Measurements from ENCODE around the gene ABRACL. TPM values are rescaled to one million over a fixed set of nuclear protein-coding genes. Genes with fewer than 3 reads are reported as not detected.
"Not testable (repeated sequence)": the region's sequence is repeated elsewhere in the genome, so short reads cannot be mapped to it uniquely, and the experiment has no call there.

ABRACL gene
- total RNA-seq = 30.9 TPM

GRCh38 chr6:139028658-139029469 lies at the start of gene ABRACL:
Gene ABRACL, plus strand, starts transcription at chr6:139028745. Its CDS starts 5,416 bp downstream, at chr6:139034161.
- peak; percentile 67 for DNase-seq (ENCODE audit: low spot score)

- no peak for DNase-seq (ENCODE audit: low spot score)
Measured at GRCh38 chr6:138979365-138979764, 49.2 kb upstream of the ABRACL start.

GRCh38 chr6:138979813-138980668 lies 48.5 kb upstream of the ABRACL start:
- no peak for DNase-seq (ENCODE audit: low spot score)

- no peak for DNase-seq (ENCODE audit: low spot score)
Measured at GRCh38 chr6:138981416-138981815, 47.1 kb upstream of the ABRACL start.

- DNase-seq (ENCODE audit: low spot score) = no peak
Measured at GRCh38 chr6:138986578-138986977, 42.0 kb upstream of the ABRACL start.

- DNase-seq (ENCODE audit: low spot score) = no peak
Measured at GRCh38 chr6:138987080-138987642, 41.4 kb upstream of the ABRACL start.

GRCh38 chr6:138987643-138988468 lies 40.7 kb upstream of the ABRACL start, which contains the start of gene REPS1:
Gene REPS1, minus strand, starts transcription at chr6:138988253. Its CDS starts 571 bp downstream, at chr6:138987682.
- DNase-seq (ENCODE audit: low spot score) = peak; percentile 90

GRCh38 chr6:138988469-138988834 lies 40.1 kb upstream of the ABRACL start:
- no peak for DNase-seq (ENCODE audit: low spot score)

GRCh38 chr6:138989098-138989983 lies 39.2 kb upstream of the ABRACL start:
- DNase-seq (ENCODE audit: low spot score) = no peak

GRCh38 chr6:138991206-138991605 lies 37.3 kb upstream of the ABRACL start:
- DNase-seq (ENCODE audit: low spot score) = no peak

GRCh38 chr6:138992965-138993364 lies 35.6 kb upstream of the ABRACL start:
- not testable (repeated sequence) for DNase-seq (ENCODE audit: low spot score)

GRCh38 chr6:138993410-138993809 lies 35.1 kb upstream of the ABRACL start:
- not testable (repeated sequence) for DNase-seq (ENCODE audit: low spot score)

GRCh38 chr6:138996524-138996923 lies 32.0 kb upstream of the ABRACL start:
- peak; percentile 45 for DNase-seq (ENCODE audit: low spot score)

- DNase-seq (ENCODE audit: low spot score) = no peak
Measured at GRCh38 chr6:138997136-138997535, 31.4 kb upstream of the ABRACL start.

GRCh38 chr6:138999949-139000725 lies 28.4 kb upstream of the ABRACL start:
- DNase-seq (ENCODE audit: low spot score) = no peak

- no peak for DNase-seq (ENCODE audit: low spot score)
Measured at GRCh38 chr6:139003751-139004150, 24.8 kb upstream of the ABRACL start.

GRCh38 chr6:139006477-139006876 lies 22.1 kb upstream of the ABRACL start:
- DNase-seq (ENCODE audit: low spot score) = no peak

- no peak for DNase-seq (ENCODE audit: low spot score)
Measured at GRCh38 chr6:139007428-139007827, 21.1 kb upstream of the ABRACL start.

GRCh38 chr6:139008117-139008516 lies 20.4 kb upstream of the ABRACL start:
- DNase-seq (ENCODE audit: low spot score) = no peak

GRCh38 chr6:139010674-139011073 lies 17.9 kb upstream of the ABRACL start:
- no peak for DNase-seq (ENCODE audit: low spot score)
